ENCODE measurements around the gene FLG2. TPM values are rescaled to one million over a fixed set of nuclear protein-coding genes. Genes with fewer than 3 reads are reported as not detected.

FLG2 gene
- polyA plus RNA-seq, 3 donors = not detected

DNA sequence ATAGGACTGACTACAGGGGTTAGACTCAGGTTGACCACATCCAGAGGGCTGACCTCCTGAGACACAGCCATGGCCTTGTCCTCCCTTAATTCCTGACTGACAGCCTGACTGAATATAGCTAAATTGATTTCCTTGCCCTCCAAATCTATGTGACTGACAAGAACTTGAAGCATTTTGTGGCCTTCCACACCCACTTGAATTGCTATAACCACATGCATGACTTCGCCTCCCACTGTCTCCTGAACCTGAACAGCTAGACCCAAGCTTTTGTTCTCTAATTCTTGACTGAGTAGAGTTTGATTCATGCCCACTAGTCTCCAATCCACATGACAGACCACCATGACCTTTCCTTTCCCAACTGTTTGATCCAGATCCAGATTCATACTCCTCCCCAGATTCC is 3.1 kb downstream of the FLG2 start:
- Mint-ChIP-seq H3K4me1 (no peaks in the 10 kb centered on the region), H3K36me3 (no peaks in the 10 kb centered on the region), H3K9me3 (peaks cover 9 to 29% (median 19%) of the 10 kb centered on the region in 7 donors), H3K27me3 (ENCODE audit: low read depth in 3 of 3) (peaks cover 0 to 3% (median 2%) of the 10 kb centered on the region in 3 donors), H3K27ac (no peak overlapping the region), H3K4me3 (no peak overlapping the region)
- no peaks in the 10 kb centered on the region for H3K27me3 ChIP-seq (ENCODE audit: control insufficient read depth in 2 of 2, insufficient read depth in 2 of 2, low read length in 2 of 2)
- H4K20me1 ChIP-seq (ENCODE audit: insufficient read depth, low read length) = no peaks in the 10 kb centered on the region
- peaks cover 17 to 34% of the 10 kb centered on the region in 2 donors for H3K9me3 ChIP-seq (replicated peaks in 1 of 2; ENCODE audit: control insufficient read depth in 1 of 2, insufficient read depth in 1 of 2, low read length in 2 of 2)
- H3K4me1 ChIP-seq (ENCODE audit: control insufficient read depth in 1 of 2, insufficient read depth in 2 of 2, low read length in 2 of 2) = no peaks in the 10 kb centered on the region
- no peak for DNase-seq
- no peak overlapping the region for H3K9ac ChIP-seq (ENCODE audit: insufficient read depth, low read length, poor library complexity, severe bottlenecking)
- 100% methylated on average over 1 of the region's 1 CpG for WGBS (ENCODE audit: insufficient coverage)
- TF ChIP-seq CTCF (IDR thresholded peaks at IDR 0.05) = no peak
- H3K4me2 ChIP-seq (replicated peaks; ENCODE audit: extremely low read depth, low read length, poor library complexity, severe bottlenecking) = no peak overlapping the region
- no peak overlapping the region for H2AFZ ChIP-seq (ENCODE audit: insufficient read depth, low read depth, low read length, poor library complexity, severe bottlenecking)
- H3K27ac ChIP-seq (ENCODE audit: low read depth in 1 of 2, low read length in 2 of 2) = no peak overlapping the region
- no peaks in the 10 kb centered on the region for H3K79me2 ChIP-seq (ENCODE audit: insufficient read depth, low read length)
- H3K4me3 ChIP-seq (replicated peaks in 1 of 3; ENCODE audit: low read depth in 2 of 3, low read length in 3 of 3) = no peak overlapping the region
- H3K36me3 ChIP-seq (replicated peaks in 1 of 2; ENCODE audit: control insufficient read depth in 1 of 2, insufficient read depth in 2 of 2, low read length in 2 of 2) = no peaks in the 10 kb centered on the region
- intact Hi-C loops (cut with micrococcal nuclease) = no loop called here

GRCh38 chr1:152349611-152350010 is 10.2 kb downstream of the FLG2 start:
- Histone ChIP-seq H3K9ac (ENCODE audit: insufficient read depth, low read length, poor library complexity, severe bottlenecking) (no peak overlapping the region), H3K4me3 (replicated peaks in 1 of 3; ENCODE audit: low read depth in 2 of 3, low read length in 3 of 3) (no peak overlapping the region), H3K4me2 (replicated peaks; ENCODE audit: extremely low read depth, low read length, poor library complexity, severe bottlenecking) (no peak overlapping the region), H3K4me1 (ENCODE audit: control insufficient read depth in 1 of 2, insufficient read depth in 2 of 2, low read length in 2 of 2) (no peaks in the 10 kb centered on the region), H4K20me1 (ENCODE audit: insufficient read depth, low read length) (no peaks in the 10 kb centered on the region), H3K27me3 (ENCODE audit: control insufficient read depth in 2 of 2, insufficient read depth in 2 of 2, low read length in 2 of 2) (peaks cover 0 to 3% of the 10 kb centered on the region in 2 donors), H2AFZ (ENCODE audit: insufficient read depth, low read depth, low read length, poor library complexity, severe bottlenecking) (no peak overlapping the region), H3K36me3 (replicated peaks in 1 of 2; ENCODE audit: control insufficient read depth in 1 of 2, insufficient read depth in 2 of 2, low read length in 2 of 2) (no peaks in the 10 kb centered on the region), H3K79me2 (ENCODE audit: insufficient read depth, low read length) (no peaks in the 10 kb centered on the region), H3K9me3 (replicated peaks in 1 of 2; ENCODE audit: control insufficient read depth in 1 of 2, insufficient read depth in 1 of 2, low read length in 2 of 2) (peaks cover 13 to 14% of the 10 kb centered on the region in 2 donors), H3K27ac (ENCODE audit: low read depth in 1 of 2, low read length in 2 of 2) (no peak overlapping the region)
- no peak for TF ChIP-seq CTCF (IDR thresholded peaks at IDR 0.05)
- H3K4me1 Mint-ChIP-seq = no peaks in the 10 kb centered on the region
- no peak overlapping the region for H3K4me3 Mint-ChIP-seq
- no peak overlapping the region for H3K27ac Mint-ChIP-seq
- no peak for DNase-seq
- peaks cover 0 to 10% (median 2%) of the 10 kb centered on the region in 3 donors for H3K27me3 Mint-ChIP-seq (ENCODE audit: low read depth in 3 of 3)
- no CpG with 5 or more reads among the region's 2 CpGs for WGBS (ENCODE audit: insufficient coverage)
- intact Hi-C loops (cut with micrococcal nuclease) = loop anchor here (5.0 to 10.0 kb wide), 2 partner anchors 105 to 108 kb away; no protein-coding TSS in a partner anchor
- H3K9me3 Mint-ChIP-seq = peaks cover 3 to 16% (median 13%) of the 10 kb centered on the region in 7 donors
- H3K36me3 Mint-ChIP-seq = no peaks in the 10 kb centered on the region

Measured in CD14-positive monocyte (primary cell).